ENCODE results near the gene PXDN. TPM values are rescaled to one million over a fixed set of nuclear protein-coding genes. Genes with fewer than 3 reads are reported as not detected.
A peak's percentile ranks its signal among the peaks of the same experiment; 100 is the strongest.

Gene PXDN
- total RNA-seq, 1 experiment from 2014 or later: 146 TPM

- TF ChIP-seq ZSCAN18 (CRISPR knock-in tag; IDR thresholded peaks at IDR 0.05) (no peak), ZNF423 (CRISPR knock-in tag; IDR thresholded peaks at IDR 0.05) (no peak), TEAD1 (CRISPR knock-in tag; IDR thresholded peaks at IDR 0.05) (no peak)
These were observed 105.0 kb downstream of the PXDN start (continued) for GRCh38 chr2:1639086-1639858.

- H3K9me3 Mint-ChIP-seq: no peaks in the 10 kb centered on the region
- ATAC-seq (no peak), DNase-seq (ENCODE audit: low spot score) (no peak)
- H3K27me3 Mint-ChIP-seq (ENCODE audit: low read depth): no peaks in the 10 kb centered on the region
- no peak overlapping the region for H3K4me3 Mint-ChIP-seq
- peaks cover 20% of the 10 kb centered on the region for H3K4me1 Mint-ChIP-seq
- no peak overlapping the region for H3K27ac Mint-ChIP-seq
- POLR2A ChIA-PET: interaction anchor here (1.1 kb wide), 1 partner anchor 13 kb away, joined by 3 read pairs; no protein-coding TSS in a partner anchor
- peaks cover 45% of the 10 kb centered on the region for H3K36me3 Mint-ChIP-seq
- no peak for TF ChIP-seq ZNF532 (CRISPR knock-in tag; IDR thresholded peaks at IDR 0.05; ENCODE audit: borderline replicate concordance)
- no peak for TF ChIP-seq SOX15 (CRISPR knock-in tag; IDR thresholded peaks at IDR 0.05)
- no peak for TF ChIP-seq OVOL2 (CRISPR knock-in tag; IDR thresholded peaks at IDR 0.05; ENCODE audit: borderline replicate concordance)
- CTCF ChIA-PET: no interaction called here
These were observed 105.9 kb downstream of the PXDN start for GRCh38 chr2:1638281-1638860.

- DNase-seq (ENCODE audit: low spot score) (no peak), ATAC-seq (no peak)
- Mint-ChIP-seq H3K4me1 (peaks cover 7% of the 10 kb centered on the region), H3K9me3 (no peaks in the 10 kb centered on the region), H3K27me3 (ENCODE audit: low read depth) (no peaks in the 10 kb centered on the region), H3K4me3 (no peak overlapping the region), H3K27ac (peak overlapping the region; percentile 48), H3K36me3 (peaks cover 46% of the 10 kb centered on the region)
- ChIA-PET POLR2A (no interaction called here), CTCF (no interaction called here)
- TF ChIP-seq ERG (CRISPR knock-in tag; IDR thresholded peaks at IDR 0.05): no peak
- no peak for TF ChIP-seq ZNF232 (CRISPR knock-in tag; IDR thresholded peaks at IDR 0.05)
These were observed 107.4 kb downstream of the PXDN start for GRCh38 chr2:1636791-1637415.

- ATAC-seq (no peak), DNase-seq (ENCODE audit: low spot score) (no peak)
- no peaks in the 10 kb centered on the region for H3K4me1 Mint-ChIP-seq
- ChIA-PET POLR2A (no interaction called here), CTCF (no interaction called here)
- no peak overlapping the region for H3K4me3 Mint-ChIP-seq
- peaks cover 48% of the 10 kb centered on the region for H3K36me3 Mint-ChIP-seq
- H3K27ac Mint-ChIP-seq: peak overlapping the region; percentile 90
- H3K9me3 Mint-ChIP-seq: no peaks in the 10 kb centered on the region
- no peaks in the 10 kb centered on the region for H3K27me3 Mint-ChIP-seq (ENCODE audit: low read depth)
- TF ChIP-seq MAX (CRISPR knock-in tag; IDR thresholded peaks at IDR 0.05): no peak
- no peak for TF ChIP-seq ZNF281 (CRISPR knock-in tag; IDR thresholded peaks at IDR 0.05)
- no peak for TF ChIP-seq TEAD1 (CRISPR knock-in tag; IDR thresholded peaks at IDR 0.05)
- no peak for TF ChIP-seq HMGXB4 (CRISPR knock-in tag; IDR thresholded peaks at IDR 0.05)
These were observed 108.5 kb downstream of the PXDN start for GRCh38 chr2:1635823-1636222.
